LNCAP (cell line): ENCODE measurements around the gene SEC24C.

Experiments
- CTCF ChIP-seq: fragments of 450-650 bp; IDR thresholded peaks from 2 replicates; pipeline ENCODE4 v1.5.1; 2017; ENCODE audit warnings: mild to moderate bottlenecking

The SEC24C gene

DNA sequence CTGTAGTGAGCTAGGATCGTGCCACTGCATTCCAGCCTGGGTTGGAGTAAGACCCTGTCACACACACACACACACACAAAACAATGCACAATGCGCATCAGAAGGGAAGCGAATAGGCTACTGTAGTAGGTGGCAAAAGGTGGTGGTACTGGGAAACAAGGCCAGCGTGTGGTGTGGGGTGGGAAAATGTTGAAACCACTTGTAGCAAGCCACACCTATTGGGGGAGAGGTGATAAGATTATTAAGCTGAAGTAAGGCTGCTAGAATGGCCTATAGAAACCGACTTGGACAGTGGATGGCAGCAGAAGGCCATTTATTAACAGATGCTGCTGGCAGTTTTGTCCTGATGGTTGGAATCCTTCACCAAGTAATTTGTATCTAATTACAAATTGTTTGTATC, 30.5 kb downstream of the SEC24C start:
- no peak for TF ChIP-seq CTCF

GRCh38 chr10:73779018-73779417, 34.8 kb downstream of the SEC24C start:
- TF ChIP-seq CTCF, result no peak

DNA sequence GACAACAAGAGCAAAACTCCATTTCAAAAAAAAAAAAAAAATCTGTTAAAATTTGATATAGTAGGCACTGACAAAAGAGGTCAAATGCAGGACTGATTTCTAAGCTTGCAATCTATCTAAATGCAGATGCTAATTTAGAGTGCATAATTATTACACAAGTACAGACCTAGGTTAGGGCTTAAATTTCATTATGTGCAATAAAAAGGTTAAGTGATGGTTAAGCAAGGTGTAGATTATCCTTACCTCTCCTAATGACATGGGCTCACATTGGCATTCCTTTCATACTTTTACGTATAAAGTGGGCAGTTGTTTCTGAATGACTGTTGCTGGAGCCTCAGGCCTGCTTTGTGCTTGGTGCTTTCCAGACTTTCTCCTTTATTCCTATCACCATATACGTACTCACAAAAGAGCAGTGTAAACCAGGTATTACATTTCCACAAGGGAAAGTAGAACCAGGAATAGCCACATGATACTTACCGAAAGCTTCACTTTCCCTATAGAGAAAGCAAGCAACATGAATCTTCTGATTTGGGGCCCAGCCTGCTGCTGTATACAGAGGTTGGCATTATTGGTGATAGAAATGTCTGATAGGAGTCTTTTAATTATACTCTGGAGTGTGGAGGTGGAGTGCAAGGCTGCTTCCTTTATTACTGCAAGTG, 35.5 kb downstream of the SEC24C start:
- TF ChIP-seq CTCF, result no peak

- no peak for TF ChIP-seq CTCF
Observed at GRCh38 chr10:73780301-73780700, 36.1 kb downstream of the SEC24C start.

- TF ChIP-seq CTCF, result no peak
Observed at GRCh38 chr10:73780966-73781365, 36.8 kb downstream of the SEC24C start.

GRCh38 chr10:73781548-73781878, 37.3 kb downstream of the SEC24C start:
- no peak for TF ChIP-seq CTCF

GRCh38 chr10:73781879-73782748, 37.9 kb downstream of the SEC24C start, which contains the start of gene CHCHD1:
CHCHD1 (plus strand) TSS chr10:73782048; CDS start chr10:73782076, 28 bp downstream.
- TF ChIP-seq CTCF, result no peak
